DMS53 treated with DMSO at 0.1 percent for 48 hours (cell line): ENCODE results near the gene SAXO1.
"Not testable (repeated sequence)": the region's sequence is repeated elsewhere in the genome, so short reads cannot be mapped to it uniquely, and the experiment has no call there.

Experiments used
- DNase-seq: peaks from one replicate; lab custom pipeline; 2025; ENCODE audit not compliant: unreplicated experiment; lab: John Stamatoyannopoulos, UW

SAXO1 gene

DNA sequence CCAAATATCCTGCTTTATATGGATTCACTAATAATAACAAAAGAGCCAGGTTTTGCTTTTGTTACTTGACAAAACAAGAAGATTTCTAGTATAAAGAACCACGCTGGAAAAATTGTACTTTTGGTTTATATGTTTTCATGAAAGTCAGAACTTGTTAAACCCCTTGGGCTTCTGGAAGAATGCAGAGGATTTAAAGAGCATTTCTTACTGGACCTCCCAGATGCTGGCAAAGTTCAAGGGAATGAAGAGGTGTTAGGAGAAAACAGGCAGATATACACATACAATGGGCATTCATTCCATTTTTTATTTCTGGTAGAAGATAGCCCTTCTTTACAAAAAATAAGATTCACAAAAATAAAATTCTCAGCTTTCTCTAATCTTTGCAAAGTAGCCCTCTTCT is 61.1 kb downstream of the SAXO1 start:
- no peak for DNase-seq

DNA sequence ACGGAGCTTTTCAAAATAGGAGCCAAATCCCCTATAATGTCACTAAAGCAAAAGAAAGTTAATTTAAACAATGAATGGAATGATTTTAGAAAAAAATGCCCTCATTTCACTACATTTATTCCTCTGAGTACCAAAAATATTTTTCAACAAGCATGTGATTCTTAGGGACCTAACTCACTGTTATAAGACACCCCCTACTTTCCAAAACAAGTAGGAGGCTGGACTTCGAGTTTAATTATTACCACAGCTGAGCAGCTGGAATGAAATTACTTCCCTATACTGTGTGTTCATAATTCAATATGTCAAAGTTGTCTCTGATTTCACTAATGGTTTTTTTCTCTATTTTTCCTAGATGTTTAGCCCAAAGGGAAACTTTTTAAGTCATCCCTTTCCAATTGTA is 61.6 kb downstream of the SAXO1 start:
- no peak for DNase-seq

DNA sequence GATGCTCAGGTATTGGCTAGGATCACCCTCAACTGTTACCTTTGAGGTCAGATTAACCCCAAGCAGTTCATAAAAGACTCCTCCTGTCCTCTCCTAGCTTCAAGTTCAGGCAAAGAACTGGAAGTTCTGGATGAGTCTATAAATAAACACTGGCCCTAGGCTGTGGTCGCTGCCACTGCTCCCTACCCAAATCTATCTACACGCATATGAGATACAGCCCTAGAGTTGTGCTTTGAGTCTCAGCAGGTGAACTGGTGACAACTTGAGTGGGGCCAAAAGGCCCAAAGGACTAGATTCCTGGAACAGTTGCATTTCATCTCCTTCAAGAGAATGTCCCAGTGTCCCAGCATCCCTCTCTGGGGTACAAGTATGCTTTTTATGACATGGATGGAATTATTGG is 62.6 kb downstream of the SAXO1 start:
- DNase-seq: no peak

DNA sequence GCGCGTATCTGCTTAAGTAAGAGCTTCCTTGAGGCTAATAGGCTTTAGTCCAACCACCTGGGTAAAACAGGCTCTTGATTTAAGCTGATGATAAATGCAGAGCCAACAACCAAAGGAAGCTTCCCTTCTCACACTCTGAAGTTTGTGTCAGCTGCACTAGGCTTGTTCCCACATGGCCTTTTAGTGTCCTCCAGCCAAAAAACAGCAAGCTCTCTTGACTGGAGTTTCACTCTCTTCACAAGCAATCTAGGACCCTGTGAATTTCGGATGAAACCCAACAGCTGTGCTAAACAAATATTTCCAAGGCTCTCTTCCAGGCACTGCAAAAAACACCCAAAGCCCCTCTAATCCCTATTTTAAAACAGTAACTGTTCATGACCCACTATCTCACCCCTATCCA is 63.9 kb downstream of the SAXO1 start:
- no peak for DNase-seq

DNA sequence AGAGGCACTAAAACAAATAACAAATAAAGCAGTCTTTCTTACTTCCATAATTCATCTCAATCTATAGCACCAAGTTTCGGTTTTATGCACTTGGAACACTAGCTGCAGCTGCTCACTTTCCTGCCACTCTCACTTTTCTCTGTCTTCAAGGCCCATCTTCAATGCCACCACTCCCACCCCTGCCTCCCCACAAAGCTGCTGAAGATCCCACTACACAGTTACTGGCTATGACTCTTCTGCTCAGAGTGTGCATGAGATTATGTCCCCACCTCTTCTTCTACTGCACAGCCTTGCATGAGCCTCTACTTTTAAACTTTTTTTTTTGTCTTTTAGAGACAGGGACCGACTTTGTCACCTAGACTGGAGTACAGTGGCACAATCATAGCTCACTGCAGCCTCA is 77.4 kb downstream of the SAXO1 start:
- DNase-seq: no peak

DNA sequence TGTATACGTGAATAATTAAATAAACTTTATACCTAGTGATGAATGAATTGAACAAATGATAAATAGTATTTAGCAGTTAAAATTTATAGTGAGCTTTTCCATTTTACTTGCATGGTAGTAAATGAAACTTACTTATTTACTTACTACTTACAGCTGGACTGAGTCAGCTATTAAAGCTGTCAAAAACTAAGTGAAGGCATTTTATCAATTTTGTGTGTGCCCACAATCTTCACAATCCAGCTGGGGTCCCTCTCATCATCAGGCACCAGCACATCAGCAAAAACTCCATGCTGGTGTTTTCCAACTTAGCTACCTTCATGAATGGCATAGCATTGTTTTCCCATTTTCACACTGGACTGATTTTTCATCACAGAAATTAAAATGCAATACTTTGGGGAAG is 81.1 kb downstream of the SAXO1 start:
- DNase-seq: no peak

DNA sequence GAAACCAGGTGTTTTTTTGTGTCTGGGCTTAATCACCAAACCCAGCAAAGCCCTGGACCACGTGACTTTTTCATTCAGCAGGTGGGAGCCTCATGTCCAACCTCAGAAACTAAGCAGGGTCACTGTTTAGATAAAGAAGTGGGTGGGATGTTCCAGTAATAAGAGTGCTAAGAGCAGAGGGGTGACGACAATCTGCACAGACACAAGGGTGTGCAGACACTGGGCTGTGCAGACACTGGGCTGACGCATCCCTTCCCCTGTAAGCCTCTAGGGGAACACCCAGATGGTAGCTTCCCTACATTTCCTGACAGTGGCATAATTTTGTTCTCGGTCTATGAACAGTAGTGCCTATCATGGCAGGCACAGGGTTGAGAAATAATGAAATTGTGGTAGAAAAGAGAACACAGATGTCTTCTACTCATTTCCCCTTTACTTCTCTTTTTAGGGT is 85.1 kb downstream of the SAXO1 start:
- DNase-seq: no peak

DNA sequence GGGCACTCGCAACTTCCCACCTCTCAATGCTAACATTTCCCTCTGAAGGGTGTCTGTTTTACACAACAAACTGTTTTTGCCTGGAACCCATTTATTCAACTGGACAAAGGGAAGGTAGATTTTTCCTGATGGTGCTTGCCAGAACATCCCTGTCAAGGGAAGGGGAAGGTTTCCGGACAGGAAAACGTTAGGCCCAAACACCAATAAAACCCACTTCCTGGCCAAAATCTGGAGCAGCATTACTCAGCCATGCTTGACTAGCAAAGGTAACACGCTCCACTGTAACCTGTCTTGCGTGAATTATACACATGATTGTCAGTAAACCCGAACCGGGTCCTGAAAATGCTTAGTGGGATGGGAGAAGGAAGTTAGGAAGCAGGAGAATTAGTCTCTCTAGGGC is 90.2 kb downstream of the SAXO1 start:
- DNase-seq: no peak

DNA sequence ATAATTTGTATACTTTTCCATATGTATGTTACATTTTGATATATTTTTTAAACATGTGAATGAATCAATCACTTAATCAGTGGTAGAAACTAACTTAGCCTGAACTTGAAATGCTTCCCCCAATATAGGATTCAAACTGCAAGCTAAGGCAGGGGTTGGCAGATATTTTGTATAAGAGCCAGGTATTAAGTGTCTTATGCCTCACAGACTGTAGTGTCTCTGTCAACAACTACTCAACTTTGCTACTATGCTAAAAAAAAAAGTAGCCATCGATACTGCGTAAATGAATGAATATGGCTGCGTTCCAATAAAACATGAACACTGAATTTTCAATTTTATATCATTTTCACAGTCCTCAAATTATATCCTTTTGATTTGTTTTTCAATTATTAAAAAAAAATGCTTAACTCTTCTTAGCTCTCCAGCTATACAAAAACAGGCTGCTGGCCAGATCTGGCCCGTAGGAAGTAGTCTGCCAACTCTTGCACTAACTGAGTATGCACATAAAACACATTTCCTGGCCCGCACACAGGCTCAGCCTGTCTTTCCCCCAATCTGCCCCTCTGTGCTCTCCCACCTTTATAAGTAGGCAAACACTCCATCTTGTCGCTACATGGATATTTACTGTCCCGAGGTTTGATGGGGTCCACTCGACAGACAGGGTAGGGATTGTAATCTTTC is 91.8 kb downstream of the SAXO1 start:
- no peak for DNase-seq

DNA sequence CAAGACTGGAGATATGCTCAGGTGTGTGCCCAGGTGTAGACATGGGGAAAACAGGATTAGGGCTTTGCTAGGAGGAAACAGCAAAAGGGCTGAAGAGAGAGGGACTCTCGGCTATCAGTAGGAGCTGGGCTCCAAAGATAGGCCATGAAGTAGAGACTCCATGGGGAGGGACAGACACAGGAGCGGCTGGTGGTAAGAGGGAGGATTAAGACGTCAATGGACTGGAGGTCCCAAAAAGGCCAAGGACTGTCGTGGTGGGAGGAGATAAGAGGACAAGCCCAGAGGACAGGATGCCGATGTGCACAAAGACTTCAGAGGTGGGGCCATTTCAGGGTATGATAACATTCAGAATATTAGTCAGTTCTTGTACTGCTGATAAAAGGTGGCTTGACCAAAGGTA is 93.1 kb downstream of the SAXO1 start:
- no peak for DNase-seq

DNA sequence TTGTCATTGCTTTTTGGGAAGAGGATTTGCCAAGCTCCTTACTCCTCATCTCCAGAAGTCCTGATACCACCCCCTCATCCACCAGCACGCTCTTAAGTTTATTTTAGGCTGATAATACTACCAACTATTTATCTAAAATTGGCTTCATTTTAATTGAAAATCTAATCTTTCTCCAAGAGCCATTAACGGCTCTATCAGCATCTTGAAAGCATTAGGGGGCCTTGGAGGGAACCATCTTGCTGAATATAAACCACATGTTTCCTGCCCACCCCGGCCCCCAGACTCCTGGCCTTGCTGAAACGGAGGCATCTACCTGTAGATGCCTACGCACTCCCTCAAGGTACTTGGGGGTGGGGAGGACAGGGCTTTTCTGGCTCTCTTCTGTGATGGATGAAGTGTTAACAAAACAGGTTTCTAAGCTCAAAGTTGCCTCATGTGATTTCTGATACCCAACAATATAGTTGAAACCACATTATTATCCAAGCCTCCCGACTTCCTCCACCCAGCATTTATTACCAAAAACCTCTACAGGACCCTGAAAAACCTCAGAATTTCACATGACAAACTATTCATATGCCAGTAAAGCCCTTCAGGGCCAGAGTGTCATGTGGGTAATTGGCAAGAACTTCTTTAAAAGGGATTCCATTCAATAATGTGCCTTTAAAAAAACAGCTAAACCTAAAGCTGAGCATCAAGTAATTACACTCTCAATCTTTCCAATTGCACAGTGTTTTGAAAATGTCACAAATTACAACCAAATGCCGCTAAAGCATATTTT is 96.7 kb downstream of the SAXO1 start:
- DNase-seq: no peak

DNA sequence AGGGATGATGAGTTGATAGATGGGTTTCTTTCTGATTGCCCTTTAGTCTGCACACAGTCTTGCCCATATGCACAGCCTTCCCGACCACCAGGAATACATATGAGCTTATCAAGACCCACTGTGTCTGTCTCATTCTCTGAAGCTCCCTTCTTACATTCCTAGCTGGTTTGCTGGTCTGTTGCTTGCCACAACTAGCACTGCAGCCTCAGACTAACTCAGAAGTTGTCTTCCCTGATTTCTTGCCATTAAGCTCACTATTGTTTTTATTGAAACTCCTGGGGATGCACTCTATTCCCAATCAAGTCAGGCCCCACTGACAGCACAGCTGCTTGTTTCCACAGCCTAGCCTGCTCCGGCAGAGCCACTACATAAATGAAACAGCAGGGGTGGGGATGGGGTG is 97.5 kb downstream of the SAXO1 start:
- no peak for DNase-seq

DNA sequence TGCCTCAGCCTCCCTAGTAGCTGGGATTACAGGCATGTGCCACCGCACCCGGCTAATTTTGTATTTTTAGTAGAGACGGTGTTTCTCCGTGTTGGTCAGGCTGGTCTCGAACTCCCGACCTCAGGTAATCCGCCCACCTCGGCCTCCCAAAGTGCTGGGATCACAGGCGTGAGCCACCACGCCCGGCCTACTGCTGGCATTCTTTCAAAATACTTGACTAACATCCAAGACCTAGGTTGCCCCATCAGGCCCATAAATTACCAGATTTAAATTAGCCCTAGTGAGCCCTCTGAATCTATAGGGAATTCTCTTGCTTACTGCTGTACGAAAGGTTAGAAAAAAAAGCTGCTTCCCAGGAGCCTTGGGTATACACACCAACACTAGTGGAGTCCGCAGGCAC is 102.4 kb downstream of the SAXO1 start:
- not testable (repeated sequence) for DNase-seq

DNA sequence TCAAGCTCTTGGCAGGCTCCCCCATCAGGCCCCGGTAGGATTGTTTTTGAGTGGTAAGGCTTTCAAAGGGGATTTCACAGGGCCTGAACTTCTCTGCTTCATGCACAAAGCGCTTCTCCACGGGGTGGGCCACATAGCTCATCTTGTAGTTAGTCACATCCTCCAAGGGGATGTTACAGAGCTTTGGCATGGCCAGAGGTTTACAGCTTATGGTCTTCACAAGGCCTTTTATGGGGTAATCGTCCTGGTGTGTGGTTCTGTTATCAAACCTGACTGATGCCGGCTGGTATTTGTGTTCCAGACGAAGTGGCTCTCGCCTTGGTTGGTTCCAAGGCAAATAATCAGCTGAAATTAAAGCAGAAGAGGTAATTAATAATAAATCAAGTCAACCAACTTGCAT is 104.3 kb downstream of the SAXO1 start:
- DNase-seq: no peak

DNA sequence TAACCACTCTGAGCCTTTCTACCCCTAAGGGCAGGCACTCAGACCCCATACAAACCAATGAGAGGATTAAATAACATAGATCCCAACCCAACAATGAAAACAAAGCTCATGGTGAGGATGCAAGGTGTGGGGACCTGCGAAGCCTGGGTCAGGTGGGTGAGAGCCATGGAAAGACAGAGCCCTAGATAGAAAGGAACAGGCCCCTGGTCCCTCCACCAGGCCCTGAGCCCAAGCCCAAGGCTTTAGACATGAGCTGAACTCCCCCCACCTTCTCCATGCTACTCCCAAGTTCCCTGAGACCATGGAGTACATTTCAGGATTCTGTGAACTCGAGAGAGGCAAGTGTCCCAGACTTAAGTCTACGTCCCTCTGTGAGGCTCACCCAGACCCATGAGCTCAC is 106.5 kb downstream of the SAXO1 start:
- DNase-seq: no peak

DNA sequence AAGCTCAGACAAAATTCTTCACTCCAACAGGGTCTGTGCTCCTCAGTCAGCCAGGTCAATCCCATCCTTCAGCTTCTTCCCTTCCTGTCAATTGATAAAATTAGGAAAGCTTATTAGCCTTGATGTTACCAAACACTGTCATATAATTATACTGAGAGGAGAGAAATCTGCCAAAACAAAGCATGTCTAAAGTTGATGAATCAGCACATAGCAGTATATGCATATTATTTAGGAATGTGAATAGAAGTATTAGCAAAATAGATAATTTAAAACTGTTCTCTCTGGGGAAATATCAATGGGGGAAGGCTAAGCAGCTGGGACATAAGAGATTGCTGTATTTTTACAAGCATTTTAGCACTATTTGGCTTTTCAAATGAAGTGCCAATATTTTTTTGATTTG is 107.1 kb downstream of the SAXO1 start:
- DNase-seq: no peak

DNA sequence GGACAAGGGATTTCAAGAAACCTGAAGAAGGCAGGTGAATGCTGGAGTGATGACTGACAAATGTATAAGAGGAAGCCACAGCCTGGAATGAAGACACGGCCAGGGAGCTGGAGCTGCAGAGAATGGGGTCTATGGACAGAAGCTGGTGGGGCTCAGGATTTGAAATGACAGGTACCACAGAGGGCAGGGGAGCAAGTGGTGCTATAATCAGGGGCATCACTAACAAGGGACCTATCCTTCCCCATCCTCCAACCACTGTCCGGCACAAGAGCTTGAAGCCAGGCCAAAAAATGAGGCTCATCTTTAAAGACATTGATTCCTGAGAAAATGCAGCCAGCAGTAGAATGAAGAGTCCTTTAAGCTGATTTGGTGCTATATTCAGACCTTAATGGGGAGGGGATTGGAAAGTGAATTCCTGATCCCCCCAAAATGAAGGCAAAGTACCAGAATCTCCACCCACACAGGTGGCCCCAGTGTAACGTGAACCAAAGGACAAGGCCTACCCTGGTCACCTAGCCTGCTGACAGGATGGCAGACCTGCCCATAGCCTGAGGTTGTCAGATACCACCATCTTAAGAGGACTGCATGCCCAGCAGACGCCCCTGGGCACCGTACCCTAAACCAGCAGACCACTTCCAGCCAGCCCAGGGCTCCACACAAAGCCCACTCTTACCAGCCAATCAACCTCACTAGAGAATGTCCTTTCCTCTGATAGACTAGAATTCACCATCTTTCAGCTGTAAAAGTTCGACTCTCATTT is 109.2 kb downstream of the SAXO1 start:
- DNase-seq: no peak

DNA sequence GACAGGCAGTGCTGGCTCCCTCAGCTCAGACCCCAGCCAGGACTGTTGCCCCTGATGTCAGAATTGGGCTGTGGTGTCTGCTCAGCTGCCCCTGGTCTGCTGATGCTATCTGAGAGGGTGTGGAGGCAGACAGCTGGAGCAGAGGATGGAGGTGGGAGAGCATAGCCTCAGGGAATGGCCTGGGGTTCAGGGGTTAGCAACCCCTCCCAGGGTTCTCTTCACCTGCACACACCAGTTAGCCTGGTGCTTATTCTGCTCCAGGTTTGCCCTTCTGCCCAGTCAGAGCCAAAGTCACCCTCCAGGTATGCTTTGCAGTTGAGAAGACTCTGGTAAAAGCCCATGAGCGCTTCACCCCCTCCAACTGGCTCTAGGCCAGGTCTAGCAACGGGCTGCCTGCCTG is 109.8 kb downstream of the SAXO1 start:
- no peak for DNase-seq

DNA sequence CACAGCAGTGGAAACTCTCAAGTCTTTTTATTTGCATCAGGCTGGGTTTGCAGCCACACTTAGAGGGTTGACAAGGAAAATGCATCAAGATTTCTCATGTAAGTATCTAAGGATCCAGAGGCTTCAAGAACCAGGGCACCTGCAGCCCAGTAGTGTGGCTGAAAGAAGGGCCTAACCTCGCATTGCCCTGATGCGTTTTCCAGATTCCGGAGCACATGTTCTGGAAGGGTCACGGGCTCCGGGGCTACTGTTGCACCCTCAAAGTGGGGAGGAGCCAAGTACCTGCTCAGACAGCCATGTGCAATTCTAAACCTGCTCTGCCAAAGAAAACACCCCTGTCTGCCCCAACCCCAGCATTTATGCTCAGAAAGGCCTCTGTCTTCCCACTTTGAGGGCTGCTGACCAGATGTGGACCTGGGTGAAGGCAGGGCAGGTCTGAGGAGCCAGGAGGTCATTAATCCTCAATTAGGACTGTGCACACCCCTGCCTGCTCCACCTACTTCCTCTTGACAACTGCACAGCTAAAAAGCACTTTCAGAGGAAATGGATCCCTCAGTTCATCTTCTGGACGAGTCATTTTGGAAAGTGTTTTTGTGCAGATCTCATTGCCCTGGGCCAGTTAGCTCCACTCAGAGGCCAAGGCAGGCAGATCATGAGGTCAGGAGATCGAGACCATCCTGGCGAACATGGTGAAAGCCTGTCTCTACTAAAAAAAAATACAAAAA is 110.7 kb downstream of the SAXO1 start:
- DNase-seq: no peak

DNA sequence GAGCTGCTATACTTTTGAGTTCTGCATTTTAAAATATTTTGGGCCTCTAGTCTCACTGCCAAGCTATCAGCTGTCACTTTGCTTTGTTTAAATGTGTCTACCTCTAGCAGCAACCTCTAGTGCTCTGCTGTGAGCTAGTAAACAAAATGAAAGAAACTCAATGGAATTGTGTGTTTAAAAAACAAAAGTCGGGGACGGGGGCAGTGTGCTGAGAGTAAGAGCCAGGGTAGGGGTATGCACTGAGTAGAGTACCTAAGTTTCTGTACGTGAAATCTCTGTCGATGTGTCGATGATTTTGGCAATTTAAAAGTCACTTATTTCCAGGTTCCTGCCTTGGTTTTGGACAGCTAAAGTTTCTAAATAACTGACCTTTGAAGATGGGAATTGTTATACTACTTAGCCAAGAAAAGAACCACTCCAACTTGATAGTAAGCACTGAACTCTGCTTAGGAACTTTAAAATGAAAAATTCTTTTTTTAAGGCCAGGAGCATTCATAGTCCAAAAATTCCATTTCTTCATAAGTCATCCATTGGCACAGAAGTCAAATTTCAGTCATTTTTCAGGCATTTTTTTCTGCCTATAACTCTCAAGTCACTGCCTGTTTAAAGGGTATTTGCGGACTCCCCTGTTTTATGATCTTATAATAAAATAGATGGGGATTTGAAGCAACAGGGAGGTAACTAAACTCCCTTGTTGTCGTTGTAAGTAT is 111.5 kb downstream of the SAXO1 start:
- DNase-seq: no peak
